Fibroblast of lung (primary cell): ENCODE data around the gene PLSCR1. TPM values are rescaled to one million over a fixed set of nuclear protein-coding genes. Genes with fewer than 3 reads are reported as not detected.
A peak's percentile ranks its signal among the peaks of the same experiment; 100 is the strongest.

Experiments used
- DNase-seq, 2 donors: peaks; one replicate each; pipeline versions ENCODE4 v3.0.0 to v3.0.0-alpha.2; 2010; ENCODE audit warnings: low read depth in 2 of 2
- H2AFZ ChIP-seq: 2 replicates; pipeline ENCODE4 v1.5.1; 2012; ENCODE audit warnings: low read length, control low read depth, inconsistent platforms
- H3K27ac ChIP-seq: 2 replicates; pipeline ENCODE4 v1.5.1; 2011; ENCODE audit warnings: low read length, control low read depth; ENCODE audit not compliant: insufficient read depth
- H3K27me3 ChIP-seq: 2 replicates; pipeline ENCODE4 v1.5.1; 2011; ENCODE audit warnings: mild to moderate bottlenecking, low read length; ENCODE audit not compliant: control insufficient read depth, insufficient read depth
- H3K36me3 ChIP-seq: 2 replicates; pipeline ENCODE4 v1.5.1; 2011; ENCODE audit warnings: low read length; ENCODE audit not compliant: control insufficient read depth, insufficient read depth
- H3K4me1 ChIP-seq: 2 replicates; pipeline ENCODE4 v1.5.1; 2011; ENCODE audit warnings: low read length; ENCODE audit not compliant: control insufficient read depth, insufficient read depth; ENCODE audit errors: extremely low read depth
- H3K4me2 ChIP-seq: 2 replicates; pipeline ENCODE4 v1.5.1; 2011; ENCODE audit warnings: low read length, control low read depth; ENCODE audit not compliant: insufficient read depth; ENCODE audit errors: extremely low read depth
- H3K4me3 ChIP-seq, 4 experiments: fragments of 200-600 bp in 1 of 4; sonication (generic) in 1 of 4; replicated peaks in 1 of 4; 2 replicates each; pipeline ENCODE4 v1.5.1; 2011 to 2016; ENCODE audit warnings: low read length in 4 of 4, low read depth in 3 of 4, mild to moderate bottlenecking in 3 of 4, control low read depth in 2 of 4, inconsistent platforms in 1 of 4, mixed read lengths in 1 of 4; ENCODE audit not compliant: insufficient read depth in 1 of 4; ENCODE audit errors: control extremely low read depth in 1 of 4
- H3K79me2 ChIP-seq: 2 replicates; pipeline ENCODE4 v1.5.1; 2012; ENCODE audit warnings: mild to moderate bottlenecking, low read length, inconsistent platforms; ENCODE audit not compliant: control insufficient read depth, insufficient read depth
- H3K9ac ChIP-seq: 2 replicates; pipeline ENCODE4 v1.5.1; 2011; ENCODE audit warnings: mild to moderate bottlenecking, low read length, control low read depth; ENCODE audit not compliant: insufficient read depth
- H3K9me3 ChIP-seq: 2 replicates; pipeline ENCODE4 v1.5.1; 2012; ENCODE audit warnings: low read depth, low read length; ENCODE audit not compliant: control insufficient read depth, insufficient read depth
- H4K20me1 ChIP-seq: 2 replicates; pipeline ENCODE4 v1.5.1; 2011; ENCODE audit warnings: low read length; ENCODE audit not compliant: control insufficient read depth, insufficient read depth; ENCODE audit errors: extremely low read depth
- EZH2 ChIP-seq: IDR thresholded peaks from 2 replicates; pipeline ENCODE4 v1.5.1; 2012; ENCODE audit warnings: low read length, control low read depth, mild to moderate bottlenecking; ENCODE audit errors: missing control alignments
- polyA plus RNA-seq, 2 donors: library from polyadenylated mRNA; depleted of rRNA in 1 of 2; stranded (reverse) in 1 of 2; unstranded in 1 of 2; fragments of >200 nt; gene quantifications; 2 replicates each; pipeline ENCODE4 v1.2.1, GENCODE V29; 2011 to 2012; ENCODE audit warnings: missing spikeins in 1 of 2
- total RNA-seq: library from RNA; depleted of rRNA; stranded (reverse); fragments of >200 nt; gene quantifications from 2 replicates; pipeline ENCODE4 v1.2.1, GENCODE V29; 2014
- TF ChIP-seq, protein P1 (sequence below), 2 donors: IDR thresholded peaks in 1 of 2; conservative IDR thresholded peaks in 1 of 2; 1 replicate in 1 of 2; 2 replicates in 1 of 2; pipeline ENCODE4 v1.5.1; 2011 to 2012; ENCODE audit warnings: low read length in 2 of 2, control low read depth in 1 of 2, inconsistent platforms in 1 of 2, low read depth in 1 of 2, mild to moderate bottlenecking in 1 of 2

The PLSCR1 gene
- total and polyA plus RNA-seq, 2 donors (not counting 1 experiment from before 2014, with no cell fraction given), result 36.8 to 73.3 TPM

DNA sequence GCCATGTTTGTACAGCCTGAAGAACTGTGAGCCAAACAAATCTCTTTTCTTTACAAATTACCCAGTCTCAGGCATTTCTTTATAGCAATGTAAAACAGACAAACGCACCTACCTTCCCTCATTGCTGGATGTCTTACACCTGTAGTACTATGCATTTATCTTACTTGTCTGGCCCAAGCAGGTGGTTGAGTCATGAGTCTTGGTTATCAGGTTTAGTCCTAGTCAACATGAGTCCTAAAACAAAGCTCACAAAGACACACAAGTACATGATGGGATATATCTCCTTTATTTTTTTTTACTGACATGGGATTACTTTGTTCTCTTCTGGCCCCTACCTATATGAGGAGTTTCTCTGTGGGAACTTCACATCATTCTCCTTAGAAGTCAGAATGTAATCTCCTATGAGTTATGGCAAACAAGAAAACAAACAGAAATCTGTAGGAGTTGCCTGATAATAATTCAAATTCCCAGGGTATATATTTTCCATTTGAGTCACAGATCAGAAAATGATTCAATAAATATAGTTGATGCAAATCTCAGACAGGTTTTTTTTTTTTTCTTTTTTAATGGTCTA is 41.4 kb downstream of the PLSCR1 start:
- no peak overlapping the region for H3K4me2 ChIP-seq
- no peaks in the 10 kb centered on the region for H3K79me2 ChIP-seq
- no peak overlapping the region for H3K9ac ChIP-seq
- H3K27me3 ChIP-seq, result no peaks in the 10 kb centered on the region
- peak in 1 of 2 donors; percentile 32 for DNase-seq
- no peak overlapping the region for H3K4me3 ChIP-seq
- no peak overlapping the region for H3K27ac ChIP-seq
- TF ChIP-seq, protein P1, sequence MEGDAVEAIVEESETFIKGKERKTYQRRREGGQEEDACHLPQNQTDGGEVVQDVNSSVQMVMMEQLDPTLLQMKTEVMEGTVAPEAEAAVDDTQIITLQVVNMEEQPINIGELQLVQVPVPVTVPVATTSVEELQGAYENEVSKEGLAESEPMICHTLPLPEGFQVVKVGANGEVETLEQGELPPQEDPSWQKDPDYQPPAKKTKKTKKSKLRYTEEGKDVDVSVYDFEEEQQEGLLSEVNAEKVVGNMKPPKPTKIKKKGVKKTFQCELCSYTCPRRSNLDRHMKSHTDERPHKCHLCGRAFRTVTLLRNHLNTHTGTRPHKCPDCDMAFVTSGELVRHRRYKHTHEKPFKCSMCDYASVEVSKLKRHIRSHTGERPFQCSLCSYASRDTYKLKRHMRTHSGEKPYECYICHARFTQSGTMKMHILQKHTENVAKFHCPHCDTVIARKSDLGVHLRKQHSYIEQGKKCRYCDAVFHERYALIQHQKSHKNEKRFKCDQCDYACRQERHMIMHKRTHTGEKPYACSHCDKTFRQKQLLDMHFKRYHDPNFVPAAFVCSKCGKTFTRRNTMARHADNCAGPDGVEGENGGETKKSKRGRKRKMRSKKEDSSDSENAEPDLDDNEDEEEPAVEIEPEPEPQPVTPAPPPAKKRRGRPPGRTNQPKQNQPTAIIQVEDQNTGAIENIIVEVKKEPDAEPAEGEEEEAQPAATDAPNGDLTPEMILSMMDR (conservative IDR thresholded peaks at IDR 0.05 in 1 of 2, IDR thresholded peaks at IDR 0.05 in 1 of 2; ENCODE audit: low read depth in 1 of 2, low read length in 2 of 2), result no peak
- no peak for TF ChIP-seq EZH2
- H2AFZ ChIP-seq, result no peak overlapping the region
- no peaks in the 10 kb centered on the region for H3K36me3 ChIP-seq
- no peaks in the 10 kb centered on the region for H3K9me3 ChIP-seq
- H4K20me1 ChIP-seq, result no peaks in the 10 kb centered on the region
- H3K4me1 ChIP-seq, result peaks cover 12% of the 10 kb centered on the region

DNA sequence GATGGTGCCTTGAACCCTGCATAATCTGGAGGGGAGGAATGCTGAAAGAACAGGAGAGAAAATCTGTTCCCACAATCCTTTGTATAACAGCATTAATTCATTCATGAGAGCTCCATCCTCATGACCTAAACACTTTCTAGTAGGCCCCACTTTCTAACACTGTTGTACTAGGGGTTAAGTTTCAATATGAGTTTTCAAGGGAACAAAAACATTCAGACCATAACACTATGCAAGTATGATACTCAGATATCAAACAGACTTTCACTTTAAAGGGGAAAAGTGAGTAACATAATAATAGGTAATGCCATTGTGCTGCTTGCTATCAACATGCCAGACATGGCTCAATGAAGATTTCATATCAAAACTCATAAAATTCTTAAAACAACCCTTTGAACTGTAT is 42.7 kb downstream of the PLSCR1 start:
- Histone ChIP-seq H3K4me3 (no peak overlapping the region), H2AFZ (no peak overlapping the region), H3K9ac (no peak overlapping the region), H3K27me3 (no peaks in the 10 kb centered on the region), H3K79me2 (no peaks in the 10 kb centered on the region), H3K36me3 (no peaks in the 10 kb centered on the region), H3K27ac (no peak overlapping the region), H3K4me1 (peaks cover 10% of the 10 kb centered on the region), H3K4me2 (no peak overlapping the region), H3K9me3 (no peaks in the 10 kb centered on the region), H4K20me1 (no peaks in the 10 kb centered on the region)
- DNase-seq, result no peak
- no peak for TF ChIP-seq EZH2
- TF ChIP-seq, protein P1 (conservative IDR thresholded peaks at IDR 0.05 in 1 of 2, IDR thresholded peaks at IDR 0.05 in 1 of 2; ENCODE audit: low read depth in 1 of 2, low read length in 2 of 2), result no peak

DNA sequence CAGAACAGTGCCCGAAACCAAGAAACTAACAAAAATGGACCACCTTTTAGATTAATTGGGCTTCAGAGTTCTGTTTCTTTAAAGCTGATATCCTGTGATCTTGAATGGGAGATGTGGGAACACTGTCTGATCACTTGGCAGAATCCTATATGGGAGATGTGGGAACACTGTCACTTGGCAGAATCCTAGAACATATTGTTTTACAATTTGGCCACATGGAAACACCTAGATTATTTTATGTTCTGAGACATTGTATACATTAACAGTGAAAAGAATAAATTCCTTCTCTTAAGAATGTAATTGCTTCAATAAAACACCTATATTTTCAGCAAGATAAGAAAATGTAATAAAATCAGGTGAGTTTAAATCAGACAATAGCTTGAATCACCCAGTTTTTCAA is 44.7 kb downstream of the PLSCR1 start:
- no peak overlapping the region for H3K4me2 ChIP-seq
- no peaks in the 10 kb centered on the region for H4K20me1 ChIP-seq
- H3K27me3 ChIP-seq, result no peaks in the 10 kb centered on the region
- no peak for DNase-seq
- H3K4me1 ChIP-seq, result peaks cover 4% of the 10 kb centered on the region
- no peak overlapping the region for H3K9ac ChIP-seq
- H3K36me3 ChIP-seq, result no peaks in the 10 kb centered on the region
- no peak overlapping the region for H3K27ac ChIP-seq
- H3K79me2 ChIP-seq, result no peaks in the 10 kb centered on the region
- H2AFZ ChIP-seq, result no peak overlapping the region
- no peaks in the 10 kb centered on the region for H3K9me3 ChIP-seq
- no peak for TF ChIP-seq EZH2
- TF ChIP-seq, protein P1 (conservative IDR thresholded peaks at IDR 0.05 in 1 of 2, IDR thresholded peaks at IDR 0.05 in 1 of 2; ENCODE audit: low read depth in 1 of 2, low read length in 2 of 2), result no peak
- no peak overlapping the region for H3K4me3 ChIP-seq
